Activated T-helper 1 cell treated with anti-CD3 and anti-CD28 coated beads, Interleukin-2, amount 50 U/mL, for 16 hours (primary cell): ENCODE data around the gene ALOX12.

ENCODE experiments used
- DNase-seq, 2 donors: peaks; one replicate each; pipeline ENCODE4 v3.0.0-alpha.2; 2020; ENCODE audit warnings: low read depth in 1 of 2, low spot score in 1 of 2

ALOX12 gene

DNA sequence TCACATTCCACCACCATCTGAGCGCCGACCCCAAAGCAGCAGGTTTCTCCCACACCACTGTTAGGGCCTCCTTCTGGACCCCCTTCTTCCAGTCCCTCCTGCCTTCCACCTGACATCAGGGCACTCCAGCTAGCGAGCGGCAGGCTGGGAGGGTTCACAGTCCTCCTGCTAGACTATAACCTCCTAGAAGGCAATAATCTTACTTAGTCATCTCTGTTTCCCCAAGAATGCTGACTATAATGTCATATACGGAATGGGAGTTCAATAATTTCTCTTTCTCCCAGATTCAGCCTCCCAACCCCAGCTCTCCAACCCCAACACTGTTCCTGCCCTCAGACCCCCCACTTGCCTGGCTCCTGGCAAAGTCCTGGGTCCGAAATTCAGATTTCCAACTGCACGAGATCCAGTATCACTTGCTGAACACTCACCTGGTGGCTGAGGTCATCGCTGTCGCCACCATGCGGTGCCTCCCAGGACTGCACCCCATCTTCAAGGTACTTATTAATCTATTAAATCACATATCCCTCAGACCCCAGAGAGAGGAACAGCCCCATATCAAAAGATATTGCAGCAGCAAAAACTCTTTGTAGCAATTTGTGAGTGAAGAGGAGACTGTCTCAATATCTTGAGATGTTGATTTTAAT lies 5.6 kb downstream of the ALOX12 start:
- no peak for DNase-seq

DNA sequence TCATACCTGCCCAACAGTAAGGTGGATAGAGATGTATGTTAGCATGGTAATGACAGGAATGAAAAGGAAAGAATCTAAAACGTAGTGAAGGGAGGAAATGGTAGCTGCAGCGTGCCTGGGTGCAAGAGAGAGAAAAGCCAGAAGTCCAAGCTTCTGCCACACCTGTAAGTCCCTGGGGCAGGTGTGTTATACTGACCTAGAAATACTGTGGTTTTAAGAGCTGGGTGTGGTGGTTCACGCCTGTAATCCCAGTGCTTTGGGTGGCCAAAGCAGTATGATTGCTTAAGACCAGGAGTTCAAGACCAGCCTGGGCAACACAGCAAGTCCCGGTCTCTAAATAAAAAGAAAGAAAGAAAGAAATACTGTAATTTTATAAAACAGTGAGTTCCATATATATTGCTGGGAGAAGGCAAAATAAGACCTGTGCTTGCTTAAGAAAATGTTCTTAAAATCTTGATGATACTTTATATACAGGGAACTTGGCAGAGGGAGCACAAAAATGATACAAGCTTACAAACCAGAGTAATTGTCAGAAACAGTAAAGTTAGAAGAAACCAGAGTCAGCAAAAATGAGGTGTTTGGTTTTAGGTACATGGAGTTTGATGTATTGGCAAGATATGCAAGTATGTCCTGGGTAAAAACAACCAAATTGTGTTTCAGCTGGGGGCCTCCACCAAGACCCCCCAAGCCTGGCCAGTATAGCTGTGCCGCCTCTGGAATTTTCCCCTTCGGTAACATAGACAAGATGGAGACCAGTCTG lies 6.6 kb downstream of the ALOX12 start:
- no peak for DNase-seq

- DNase-seq = no peak
These were observed 7.9 kb downstream of the ALOX12 start for GRCh38 chr17:7003745-7004144.

- DNase-seq = no peak
These were observed 8.8 kb downstream of the ALOX12 start for GRCh38 chr17:7004398-7005253.

- DNase-seq = no peak
These were observed 9.9 kb downstream of the ALOX12 start for GRCh38 chr17:7005716-7006115.

GRCh38 chr17:7007143-7007542 lies 11.3 kb downstream of the ALOX12 start:
- DNase-seq = no peak

DNA sequence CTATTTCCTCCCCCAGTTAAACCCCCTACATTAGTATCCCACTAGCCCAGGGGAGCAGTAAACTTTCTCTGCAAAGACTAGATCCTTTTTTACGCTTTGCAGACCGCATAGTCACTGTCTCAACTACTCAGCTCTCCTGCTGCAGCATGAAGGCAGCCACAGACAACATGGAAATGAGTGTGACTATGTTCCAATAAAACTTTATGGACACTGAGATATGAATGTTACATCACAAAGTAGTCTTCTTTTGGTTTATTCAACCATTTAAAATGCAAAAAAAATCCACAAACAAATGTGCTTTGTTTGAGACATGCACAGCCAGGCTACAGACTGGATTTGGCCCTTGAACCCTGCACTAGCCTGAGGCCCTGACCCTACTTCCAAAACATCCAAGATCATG lies 14.7 kb downstream of the ALOX12 start:
- DNase-seq = no peak

DNA sequence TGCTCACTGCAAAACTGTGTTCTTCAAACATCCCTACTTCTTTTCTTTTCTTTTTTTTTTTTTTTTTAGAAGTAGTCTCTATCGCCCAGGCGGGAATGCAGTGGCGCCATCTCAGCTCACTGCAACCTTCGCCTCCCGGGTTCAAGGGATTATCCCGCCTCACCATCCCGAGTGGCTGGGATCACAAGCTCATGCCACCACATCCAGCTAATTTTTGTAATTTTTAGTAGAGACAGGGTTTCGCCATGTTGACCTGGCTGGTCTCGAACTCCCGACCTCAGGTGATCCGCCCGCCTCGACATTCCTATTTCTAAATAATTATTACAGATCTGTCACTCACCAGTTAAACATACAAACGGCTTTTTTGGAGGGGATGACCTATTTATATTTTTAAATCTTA lies 15.6 kb downstream of the ALOX12 start:
- DNase-seq = no peak

GRCh38 chr17:7011942-7012254 lies 16.0 kb downstream of the ALOX12 start:
- DNase-seq = no peak

DNA sequence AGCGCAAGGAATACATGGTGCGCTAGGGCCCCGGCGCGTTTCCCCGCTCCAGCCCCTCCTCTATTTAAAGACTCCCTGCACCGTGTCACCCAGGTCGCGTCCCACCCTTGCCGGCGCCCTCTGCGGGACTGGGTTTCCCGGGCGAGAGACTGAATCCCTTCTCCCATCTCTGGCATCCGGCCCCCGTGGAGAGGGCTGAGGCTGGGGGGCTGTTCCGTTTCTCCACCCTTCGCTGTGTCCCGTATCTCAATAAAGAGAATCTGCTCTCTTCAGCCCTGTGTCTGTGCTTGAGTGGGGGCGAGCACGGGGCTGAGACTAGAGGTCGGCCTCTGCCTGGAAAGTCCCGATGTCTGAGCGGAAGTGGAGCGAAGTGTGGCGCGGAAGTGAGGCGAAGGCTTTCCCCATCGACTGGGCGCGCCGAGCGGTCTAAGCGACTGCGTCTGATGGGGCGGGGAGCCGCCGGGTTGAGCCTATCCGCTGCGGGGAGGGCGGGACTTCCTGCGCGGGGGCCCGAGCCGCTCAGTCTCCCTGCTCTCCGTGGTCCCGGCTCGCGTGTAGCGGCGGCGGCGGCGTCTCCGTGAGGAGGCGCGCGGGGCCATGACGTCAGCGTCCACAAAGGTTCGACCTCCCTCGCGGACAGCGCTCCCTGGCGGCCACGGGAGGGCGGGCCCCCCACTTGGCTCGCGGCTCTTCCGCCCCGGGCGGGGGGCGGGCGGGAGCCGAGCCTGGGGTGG lies 18.6 kb downstream of the ALOX12 start:
- DNase-seq = peak; percentile 92 to 98

GRCh38 chr17:7014995-7015958 lies 19.4 kb downstream of the ALOX12 start:
- peak; percentile 48 to 71 for DNase-seq

- no peak for DNase-seq
These were observed 20.6 kb downstream of the ALOX12 start for GRCh38 chr17:7016418-7016817.

GRCh38 chr17:7016886-7017826 lies 21.3 kb downstream of the ALOX12 start:
- DNase-seq = no peak

GRCh38 chr17:7017827-7018200 lies 22.0 kb downstream of the ALOX12 start:
- DNase-seq = no peak

- no peak for DNase-seq
These were observed 22.6 kb downstream of the ALOX12 start for GRCh38 chr17:7018331-7018964.

GRCh38 chr17:7019367-7019766 lies 23.5 kb downstream of the ALOX12 start:
- DNase-seq = no peak

DNA sequence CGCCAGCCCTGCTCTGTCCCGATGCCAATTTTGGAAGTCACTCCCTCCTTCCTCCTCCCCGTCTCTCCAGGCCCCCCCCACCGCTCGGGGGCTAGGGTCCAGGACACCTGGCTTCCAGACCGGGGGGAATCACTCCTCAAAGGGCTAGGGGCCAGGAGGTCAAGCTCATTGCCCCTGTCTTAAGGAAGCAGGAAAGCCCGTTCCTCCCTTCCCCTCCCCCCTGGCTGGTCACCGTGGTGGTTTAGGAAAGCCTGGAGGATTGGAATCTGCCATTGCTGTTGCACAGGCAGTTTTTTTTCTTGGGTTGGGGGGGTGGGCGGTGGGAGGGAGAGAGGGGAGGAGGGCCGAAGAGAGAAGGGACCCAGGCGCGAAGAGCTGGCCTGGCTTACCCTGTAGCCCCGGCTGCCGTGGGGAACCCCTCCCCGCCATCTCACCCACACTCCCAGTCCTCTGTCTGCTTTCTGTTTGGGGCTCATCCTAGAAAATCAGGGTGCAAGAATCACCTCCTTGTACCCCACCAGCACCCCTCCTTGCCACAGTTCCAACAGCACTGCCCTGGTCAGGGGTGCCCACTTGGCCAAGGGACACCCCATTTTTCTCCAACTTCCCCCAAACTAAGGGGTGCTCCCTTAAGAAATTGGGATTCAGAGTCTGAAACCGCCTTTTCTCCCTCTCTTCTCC lies 24.1 kb downstream of the ALOX12 start:
- no peak for DNase-seq
